ENCODE data around the gene GRIN3B. TPM values are rescaled to one million over a fixed set of nuclear protein-coding genes. Genes with fewer than 3 reads are reported as not detected.
A peak's percentile ranks its signal among the peaks of the same experiment; 100 is the strongest.

Gene GRIN3B
- total and polyA plus RNA-seq, 9 of the 15 experiments (the other 6 are each of a cell fraction or from before 2014, with no cell fraction given) = 0.06 to 0.95 (median 0.19) TPM; not detected in 6

- TF ChIP-seq ZZZ3 (IDR thresholded peaks at IDR 0.05) = no peak
- no peak for TF ChIP-seq RBFOX2 (IDR thresholded peaks at IDR 0.05; ENCODE audit: low read depth, low read length)
- TF ChIP-seq ZNF699 (CRISPR knock-in tag; IDR thresholded peaks at IDR 0.05; ENCODE audit: insufficient replicate concordance) = no peak
- TF ChIP-seq SAP30 (IDR thresholded peaks at IDR 0.05; ENCODE audit: borderline replicate concordance, insufficient read depth, low read depth, low read length, poor library complexity, severe bottlenecking) = peak; percentile 2
- TF ChIP-seq TBL1XR1 (IDR thresholded peaks at IDR 0.05; ENCODE audit: low read length in 2 of 2) = no peak; a peak in 1 of 4 replicates
- no peak for TF ChIP-seq CREM (IDR thresholded peaks at IDR 0.05; ENCODE audit: low read depth)
- TF ChIP-seq ZBTB7A (IDR thresholded peaks at IDR 0.05; ENCODE audit: borderline replicate concordance, control insufficient read depth, low read depth, low read length) = peak; percentile 33; the same call in 1 of the 2 replicates
- no peak for TF ChIP-seq PML (IDR thresholded peaks at IDR 0.05; ENCODE audit: low read length)
- no peak for TF ChIP-seq IRF1 (CRISPR knock-in tag; IDR thresholded peaks at IDR 0.05; ENCODE audit: borderline replicate concordance)
- no peak for TF ChIP-seq MLX (CRISPR knock-in tag; conservative IDR thresholded peaks at IDR 0.05)
Observed at GRCh38 chr19:1041272-1041834, 41.1 kb downstream of the GRIN3B start (continued).

All from K562 (cell line).